Measurements from ENCODE around the gene VTI1B.

- TF ChIP-seq, protein P1, sequence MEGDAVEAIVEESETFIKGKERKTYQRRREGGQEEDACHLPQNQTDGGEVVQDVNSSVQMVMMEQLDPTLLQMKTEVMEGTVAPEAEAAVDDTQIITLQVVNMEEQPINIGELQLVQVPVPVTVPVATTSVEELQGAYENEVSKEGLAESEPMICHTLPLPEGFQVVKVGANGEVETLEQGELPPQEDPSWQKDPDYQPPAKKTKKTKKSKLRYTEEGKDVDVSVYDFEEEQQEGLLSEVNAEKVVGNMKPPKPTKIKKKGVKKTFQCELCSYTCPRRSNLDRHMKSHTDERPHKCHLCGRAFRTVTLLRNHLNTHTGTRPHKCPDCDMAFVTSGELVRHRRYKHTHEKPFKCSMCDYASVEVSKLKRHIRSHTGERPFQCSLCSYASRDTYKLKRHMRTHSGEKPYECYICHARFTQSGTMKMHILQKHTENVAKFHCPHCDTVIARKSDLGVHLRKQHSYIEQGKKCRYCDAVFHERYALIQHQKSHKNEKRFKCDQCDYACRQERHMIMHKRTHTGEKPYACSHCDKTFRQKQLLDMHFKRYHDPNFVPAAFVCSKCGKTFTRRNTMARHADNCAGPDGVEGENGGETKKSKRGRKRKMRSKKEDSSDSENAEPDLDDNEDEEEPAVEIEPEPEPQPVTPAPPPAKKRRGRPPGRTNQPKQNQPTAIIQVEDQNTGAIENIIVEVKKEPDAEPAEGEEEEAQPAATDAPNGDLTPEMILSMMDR (IDR thresholded peaks at IDR 0.05; ENCODE audit: insufficient read depth, low read depth, low read length) = peak; percentile 79
- no peak for TF ChIP-seq EZH2 (IDR thresholded peaks at IDR 0.05; ENCODE audit: insufficient read depth, low read length)
Measured at GRCh38 chr14:67666750-67667449, 7.5 kb downstream of the VTI1B start.

All from astrocyte (in vitro differentiated cells and primary cell).